GM20431 (cell line): Measurements from ENCODE around the gene CUX1.

ENCODE experiments used
- in situ Hi-C: fragments of 300-500 bp; cut with MseI, MboI; formaldehyde crosslinking; loops from one replicate; pipeline ENCODE4 v1.15.0; 2020; ENCODE audit warnings: low sequenced_read_pairs; ENCODE audit not compliant: unreplicated experiment

Gene CUX1

GRCh38 chr7:101943889-101944600, 126.6 kb downstream of the CUX1 start:
- in situ Hi-C loops = no loop called here

GRCh38 chr7:101944611-101945010, 127.2 kb downstream of the CUX1 start:
- in situ Hi-C loops = no loop called here

- in situ Hi-C loops = no loop called here
These were observed 127.8 kb downstream of the CUX1 start for GRCh38 chr7:101945034-101945758.

GRCh38 chr7:101947899-101948298, 130.5 kb downstream of the CUX1 start:
- in situ Hi-C loops = no loop called here

- in situ Hi-C loops = no loop called here
These were observed 131.2 kb downstream of the CUX1 start for GRCh38 chr7:101948650-101949049.

GRCh38 chr7:101950450-101951119, 133.2 kb downstream of the CUX1 start:
- in situ Hi-C loops = no loop called here

DNA sequence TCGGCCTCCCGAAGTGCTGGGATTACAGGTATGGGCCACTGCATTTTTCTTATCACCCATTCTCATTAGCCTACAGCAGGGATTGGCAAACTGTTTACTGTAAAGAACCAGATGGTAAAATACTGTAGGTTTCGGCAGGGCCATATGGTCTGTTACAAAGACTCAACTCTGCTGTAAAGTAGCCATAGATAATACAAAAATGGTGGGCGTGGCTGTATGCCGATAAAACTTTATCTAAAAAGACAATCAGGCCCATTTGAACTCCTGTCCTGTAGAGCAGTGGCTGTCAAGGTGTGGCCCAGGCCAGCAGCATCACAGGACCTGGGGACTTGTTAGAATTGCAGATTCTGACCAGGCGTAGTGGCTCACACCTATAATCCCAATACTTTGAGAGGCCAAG, 134.3 kb downstream of the CUX1 start:
- in situ Hi-C loops = no loop called here

- in situ Hi-C loops = no loop called here
These were observed 135.2 kb downstream of the CUX1 start for GRCh38 chr7:101952355-101953247.

- in situ Hi-C loops = no loop called here
These were observed 135.9 kb downstream of the CUX1 start for GRCh38 chr7:101953248-101953819.

GRCh38 chr7:101954499-101954898, 137.1 kb downstream of the CUX1 start:
- in situ Hi-C loops = no loop called here

DNA sequence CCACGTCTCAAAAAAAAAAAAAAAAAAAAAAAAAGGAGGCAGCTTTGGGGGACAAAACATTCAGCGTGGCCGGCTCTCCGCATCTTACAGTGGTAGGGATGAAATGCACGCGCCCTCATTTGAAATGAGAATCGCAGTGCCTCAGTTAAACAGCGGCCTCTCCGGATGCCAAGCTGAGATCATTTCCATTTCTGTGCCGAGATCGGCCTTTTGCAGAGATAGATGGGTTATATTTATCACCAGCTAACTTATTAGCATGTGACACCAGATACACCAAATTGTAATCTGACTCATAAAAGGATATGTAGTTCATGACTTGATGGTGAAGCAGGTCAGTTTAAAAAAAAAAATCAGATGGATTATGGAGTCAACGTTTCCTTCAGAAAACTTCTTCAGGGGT, 138.7 kb downstream of the CUX1 start:
- in situ Hi-C loops = no loop called here

DNA sequence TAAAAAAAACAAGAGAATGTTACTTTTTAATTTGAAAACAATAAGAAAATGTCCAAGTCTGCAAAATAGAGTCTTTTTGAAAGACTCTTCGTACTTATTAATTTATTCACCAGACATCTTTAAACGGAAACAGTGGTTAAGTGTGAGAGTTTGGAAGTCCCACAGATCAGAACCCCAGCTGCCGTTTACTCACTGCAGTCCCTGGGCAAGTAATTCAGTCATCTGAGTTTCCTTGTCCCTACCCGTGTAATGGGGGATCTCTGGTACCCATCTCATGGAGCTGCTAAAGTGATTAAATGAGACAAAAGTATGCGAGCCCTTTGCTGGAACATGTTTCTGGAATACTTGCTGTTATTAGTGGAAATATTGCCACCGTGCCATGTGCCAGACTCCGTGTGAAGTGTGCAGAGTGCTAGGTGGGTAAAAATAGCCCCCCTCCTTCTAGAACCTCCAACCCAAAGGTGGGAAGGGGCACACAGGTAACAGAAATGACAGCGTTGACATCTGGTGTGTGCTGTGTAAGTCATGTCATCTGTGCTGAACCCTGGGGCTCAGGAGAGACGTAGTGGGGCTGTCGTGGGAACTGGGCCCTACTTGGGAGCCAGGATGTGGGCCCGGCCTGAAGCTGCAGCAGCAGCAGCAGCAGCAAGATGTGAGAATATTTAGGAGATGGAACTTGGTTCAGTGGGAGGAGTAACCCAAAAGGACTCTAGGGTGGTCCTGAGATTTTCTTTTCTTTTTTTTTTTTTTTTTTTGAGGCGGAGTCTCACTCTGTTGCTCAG, 140.5 kb downstream of the CUX1 start:
- in situ Hi-C loops = no loop called here

GRCh38 chr7:101959342-101959741, 141.9 kb downstream of the CUX1 start:
- in situ Hi-C loops = no loop called here

- in situ Hi-C loops = no loop called here
These were observed 142.4 kb downstream of the CUX1 start for GRCh38 chr7:101959829-101960228.

GRCh38 chr7:101960323-101960722, 142.9 kb downstream of the CUX1 start:
- in situ Hi-C loops = no loop called here

DNA sequence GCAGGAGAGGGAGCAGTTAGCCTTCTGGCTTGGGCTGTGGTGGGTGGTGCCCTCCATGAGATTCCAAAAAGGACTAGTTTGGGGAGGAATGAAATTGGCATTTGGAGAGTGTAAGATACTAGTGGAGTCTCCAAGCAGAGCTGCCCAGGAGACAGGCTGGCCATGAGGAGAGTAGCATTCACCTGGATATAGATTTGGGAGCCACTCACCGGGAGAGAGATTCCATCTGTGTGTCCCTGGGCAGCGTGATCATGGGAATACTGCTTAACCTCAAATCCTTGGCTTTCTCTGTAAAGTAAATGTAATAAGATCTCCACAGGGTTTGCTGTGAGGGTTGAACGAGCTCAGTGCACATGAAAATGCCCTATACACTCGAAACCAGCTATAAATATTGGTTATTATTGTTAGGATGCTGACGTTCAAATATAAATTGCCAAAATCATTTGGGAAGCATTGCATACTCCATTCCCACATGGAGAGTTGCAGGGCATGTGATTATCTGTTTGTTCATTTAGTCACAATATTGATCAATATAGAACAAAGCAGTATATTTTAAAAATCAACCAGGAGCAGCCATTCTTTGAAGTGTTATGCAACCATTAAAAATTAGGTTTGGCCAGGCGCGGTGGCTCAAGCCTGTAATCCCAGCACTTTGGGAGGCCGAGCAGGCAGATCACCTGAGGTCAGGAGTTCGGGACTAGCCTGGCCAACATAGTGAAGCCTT, 143.7 kb downstream of the CUX1 start:
- in situ Hi-C loops = no loop called here

- in situ Hi-C loops = no loop called here
These were observed 144.4 kb downstream of the CUX1 start for GRCh38 chr7:101961811-101962210.

- in situ Hi-C loops = no loop called here
These were observed 146.3 kb downstream of the CUX1 start for GRCh38 chr7:101963693-101964092.
